ENCODE measurements around the gene CLEC11A. TPM values are rescaled to one million over a fixed set of nuclear protein-coding genes. Genes with fewer than 3 reads are reported as not detected.
A peak's percentile ranks its signal among the peaks of the same experiment; 100 is the strongest.

Gene CLEC11A
- total RNA-seq, 1 donor, result 23.5 TPM

GRCh38 chr19:50723735-50724521 lies 764 bp downstream of the CLEC11A start:
- Histone ChIP-seq H2AFZ (ENCODE audit: low read length) (peak overlapping the region; percentile 94), H3K4me2 (ENCODE audit: insufficient read depth, low read length) (peak overlapping the region; percentile 98), H3K4me1 (ENCODE audit: insufficient read depth, low read length) (peaks cover 36% of the 10 kb centered on the region), H3K9me3 (ENCODE audit: low read depth, low read length) (no peaks in the 10 kb centered on the region), H3K27ac (ENCODE audit: low read depth, low read length) (peak overlapping the region; percentile 65), H3K4me3 (ENCODE audit: insufficient read depth, low read length) (peak overlapping the region; percentile 85), H3K27me3 (ENCODE audit: insufficient read depth, low read length) (no peaks in the 10 kb centered on the region), H4K20me1 (ENCODE audit: insufficient read depth, low read length) (peaks cover 14% of the 10 kb centered on the region), H3K79me2 (ENCODE audit: insufficient read depth, low read length) (peaks cover 25% of the 10 kb centered on the region), H3K36me3 (ENCODE audit: insufficient read depth, low read length) (peaks cover 12% of the 10 kb centered on the region)
- peak; percentile 92 for DNase-seq (ENCODE audit: insufficient read length, low spot score, missing footprints)
- no peak for TF ChIP-seq CTCF (IDR thresholded peaks at IDR 0.05; ENCODE audit: extremely low read depth, low read depth, low read length)

- H2AFZ ChIP-seq (ENCODE audit: low read length), result peak overlapping the region; percentile 94
- peak; percentile 66 for TF ChIP-seq CTCF (IDR thresholded peaks at IDR 0.05; ENCODE audit: extremely low read depth, low read depth, low read length)
- H4K20me1 ChIP-seq (ENCODE audit: insufficient read depth, low read length), result peaks cover 14% of the 10 kb centered on the region
- peaks cover 12% of the 10 kb centered on the region for H3K36me3 ChIP-seq (ENCODE audit: insufficient read depth, low read length)
- peak overlapping the region; percentile 85 for H3K4me3 ChIP-seq (ENCODE audit: insufficient read depth, low read length)
- peak overlapping the region; percentile 70 for H3K27ac ChIP-seq (ENCODE audit: low read depth, low read length)
- DNase-seq (ENCODE audit: insufficient read length, low spot score, missing footprints), result peak; percentile 100
- no peaks in the 10 kb centered on the region for H3K27me3 ChIP-seq (ENCODE audit: insufficient read depth, low read length)
- peaks cover 25% of the 10 kb centered on the region for H3K79me2 ChIP-seq (ENCODE audit: insufficient read depth, low read length)
- peak overlapping the region; percentile 98 for H3K4me2 ChIP-seq (ENCODE audit: insufficient read depth, low read length)
- H3K9me3 ChIP-seq (ENCODE audit: low read depth, low read length), result no peaks in the 10 kb centered on the region
- peaks cover 36% of the 10 kb centered on the region for H3K4me1 ChIP-seq (ENCODE audit: insufficient read depth, low read length)
Measured at GRCh38 chr19:50724522-50725217, 1.5 kb downstream of the CLEC11A start.

- Histone ChIP-seq H3K4me1 (ENCODE audit: insufficient read depth, low read length) (peaks cover 35% of the 10 kb centered on the region), H3K4me2 (ENCODE audit: insufficient read depth, low read length) (peak overlapping the region; percentile 92), H3K27me3 (ENCODE audit: insufficient read depth, low read length) (no peaks in the 10 kb centered on the region), H3K9me3 (ENCODE audit: low read depth, low read length) (no peaks in the 10 kb centered on the region), H3K79me2 (ENCODE audit: insufficient read depth, low read length) (peaks cover 25% of the 10 kb centered on the region), H3K36me3 (ENCODE audit: insufficient read depth, low read length) (peaks cover 12% of the 10 kb centered on the region), H3K27ac (ENCODE audit: low read depth, low read length) (peak overlapping the region; percentile 70), H3K4me3 (ENCODE audit: insufficient read depth, low read length) (peak overlapping the region; percentile 85), H2AFZ (ENCODE audit: low read length) (peak overlapping the region; percentile 88), H4K20me1 (ENCODE audit: insufficient read depth, low read length) (peaks cover 14% of the 10 kb centered on the region)
- DNase-seq (ENCODE audit: insufficient read length, low spot score, missing footprints), result no peak
- TF ChIP-seq CTCF (IDR thresholded peaks at IDR 0.05; ENCODE audit: extremely low read depth, low read depth, low read length), result no peak
Measured at GRCh38 chr19:50725218-50725910, 2.2 kb downstream of the CLEC11A start.
